HG02973 (cell line): ENCODE results near the gene HFE.
"Not testable (repeated sequence)": the region's sequence is repeated elsewhere in the genome, so short reads cannot be mapped to it uniquely, and the experiment has no call there.

ENCODE experiments used
- ATAC-seq: cut with Tn5 transposase; IDR thresholded peaks from one replicate; pipeline ENCODE4 v1.9.1; 2021; ENCODE audit warnings: moderate library complexity; ENCODE audit not compliant: unreplicated experiment

HFE gene

GRCh38 chr6:26087284-26088115 lies at the start of gene HFE:
HFE (plus strand) TSS chr6:26087429; CDS start chr6:26087441, 12 bp downstream.
- ATAC-seq = no peak

GRCh38 chr6:26041946-26042345 lies 45.3 kb upstream of the HFE start:
- no peak for ATAC-seq

GRCh38 chr6:26043384-26044139 lies 43.7 kb upstream of the HFE start:
- peak; percentile 68 for ATAC-seq

- no peak for ATAC-seq
Measured at GRCh38 chr6:26044140-26045064, 42.8 kb upstream of the HFE start.

- ATAC-seq = peak; percentile 47
Measured at GRCh38 chr6:26045065-26045927, 41.9 kb upstream of the HFE start.

GRCh38 chr6:26045928-26046368 lies 41.3 kb upstream of the HFE start:
- ATAC-seq = no peak

- not testable (repeated sequence) for ATAC-seq
Measured at GRCh38 chr6:26047329-26047728, 39.9 kb upstream of the HFE start.

- ATAC-seq = no peak
Measured at GRCh38 chr6:26048590-26048989, 38.6 kb upstream of the HFE start.

- no peak for ATAC-seq
Measured at GRCh38 chr6:26051665-26052310, 35.4 kb upstream of the HFE start.

GRCh38 chr6:26052762-26053250 lies 34.4 kb upstream of the HFE start:
- not testable (repeated sequence) for ATAC-seq

- no peak for ATAC-seq
Measured at GRCh38 chr6:26053992-26054780, 33.0 kb upstream of the HFE start.

- ATAC-seq = peak; percentile 54
Measured at GRCh38 chr6:26054781-26055718, 32.2 kb upstream of the HFE start.

- ATAC-seq = peak; percentile 70
Measured at GRCh38 chr6:26055719-26056582, 31.3 kb upstream of the HFE start.

GRCh38 chr6:26056583-26057350 lies 30.5 kb upstream of the HFE start:
- no peak for ATAC-seq

- ATAC-seq = no peak
Measured at GRCh38 chr6:26057899-26058298, 29.3 kb upstream of the HFE start.
